Hematopoietic multipotent progenitor cell treated with erythropoietin and hydrocortisone succinate and interleukin-3 and kit ligand, for 15 days (in vitro differentiated cells): ENCODE measurements around the gene PRKAG3.

Experiments
- DNase-seq: peaks from one replicate; pipeline ENCODE4 v3.0.0-alpha.2; 2015; ENCODE audit warnings: low spot score

PRKAG3 gene

GRCh38 chr2:218839888-218840287 is 8.3 kb upstream of the PRKAG3 start:
- no peak for DNase-seq

- DNase-seq, result no peak
Measured at GRCh38 chr2:218839430-218839829, 7.8 kb upstream of the PRKAG3 start.

- DNase-seq, result no peak
Measured at GRCh38 chr2:218837495-218837894, 5.9 kb upstream of the PRKAG3 start.

- no peak for DNase-seq
Measured at GRCh38 chr2:218834685-218835084, 3.1 kb upstream of the PRKAG3 start.

- DNase-seq, result no peak
Measured at GRCh38 chr2:218833023-218833609, 1.5 kb upstream of the PRKAG3 start.

GRCh38 chr2:218832520-218832919 is 917 bp upstream of the PRKAG3 start:
- DNase-seq, result no peak

- DNase-seq, result no peak
Measured at GRCh38 chr2:218832081-218832480, 478 bp upstream of the PRKAG3 start.

GRCh38 chr2:218830526-218831306 is 887 bp downstream of the PRKAG3 start:
- DNase-seq, result no peak

- no peak for DNase-seq
Measured at GRCh38 chr2:218829868-218830451, 1.6 kb downstream of the PRKAG3 start.

- no peak for DNase-seq
Measured at GRCh38 chr2:218828477-218828778, 3.2 kb downstream of the PRKAG3 start.

- no peak for DNase-seq
Measured at GRCh38 chr2:218827701-218828476, 3.7 kb downstream of the PRKAG3 start.

- DNase-seq, result no peak
Measured at GRCh38 chr2:218826791-218827190, 4.8 kb downstream of the PRKAG3 start.

GRCh38 chr2:218824004-218824403 is 7.6 kb downstream of the PRKAG3 start:
- no peak for DNase-seq

GRCh38 chr2:218823196-218823855 is 8.3 kb downstream of the PRKAG3 start:
- DNase-seq, result no peak

- DNase-seq, result no peak
Measured at GRCh38 chr2:218822622-218823021, 9.0 kb downstream of the PRKAG3 start.

GRCh38 chr2:218821605-218822211 is 9.9 kb downstream of the PRKAG3 start:
- no peak for DNase-seq

- DNase-seq, result no peak
Measured at GRCh38 chr2:218820746-218821369, 10.7 kb downstream of the PRKAG3 start.

- no peak for DNase-seq
Measured at GRCh38 chr2:218819093-218819492, 12.5 kb downstream of the PRKAG3 start.

- no peak for DNase-seq
Measured at GRCh38 chr2:218816561-218817011, 15.0 kb downstream of the PRKAG3 start.

- DNase-seq, result no peak
Measured at GRCh38 chr2:218815649-218816048, 16.0 kb downstream of the PRKAG3 start.

GRCh38 chr2:218815244-218815637 is 16.4 kb downstream of the PRKAG3 start:
- no peak for DNase-seq
